Hematopoietic multipotent progenitor cell (in vitro differentiated cells): ENCODE results near the gene FREM2. TPM values are rescaled to one million over a fixed set of nuclear protein-coding genes. Genes with fewer than 3 reads are reported as not detected.

Experiments used
- DNase-seq, 3 donors: peaks; one replicate each; pipeline ENCODE4 v3.0.0-alpha.2; 2011 to 2015; ENCODE audit warnings: low read depth in 2 of 3, low spot score in 2 of 3
- total RNA-seq: library from RNA; depleted of rRNA; stranded (reverse); fragments of >200 nt; gene quantifications from one replicate; pipeline ENCODE4 v1.2.3, GENCODE V29; 2012

FREM2 gene
- total RNA-seq, 1 donor = under 0.01 TPM

DNA sequence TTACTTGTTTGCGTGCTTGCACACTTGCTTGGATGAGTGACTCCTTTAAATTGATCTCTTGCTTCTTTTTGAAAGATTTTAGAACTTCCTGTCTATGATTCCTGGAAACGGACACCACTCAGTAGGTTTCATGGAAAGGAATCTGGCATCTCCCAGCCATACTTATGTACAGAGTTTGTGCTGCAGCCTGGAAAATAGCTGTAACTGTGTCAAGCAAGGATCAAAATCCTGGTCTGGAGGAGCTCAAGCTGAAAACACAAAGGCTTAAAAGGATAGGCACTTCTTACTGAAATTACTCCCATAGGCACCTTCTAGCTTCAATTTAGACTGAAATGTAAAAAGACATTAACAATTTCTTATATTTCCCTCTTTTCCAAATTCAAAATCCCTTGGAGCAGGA is 1.4 kb upstream of the FREM2 start:
- DNase-seq = no peak

GRCh38 chr13:38685974-38686576 is 802 bp upstream of the FREM2 start:
- peak in 1 of 3 donors; percentile 29 for DNase-seq

DNA sequence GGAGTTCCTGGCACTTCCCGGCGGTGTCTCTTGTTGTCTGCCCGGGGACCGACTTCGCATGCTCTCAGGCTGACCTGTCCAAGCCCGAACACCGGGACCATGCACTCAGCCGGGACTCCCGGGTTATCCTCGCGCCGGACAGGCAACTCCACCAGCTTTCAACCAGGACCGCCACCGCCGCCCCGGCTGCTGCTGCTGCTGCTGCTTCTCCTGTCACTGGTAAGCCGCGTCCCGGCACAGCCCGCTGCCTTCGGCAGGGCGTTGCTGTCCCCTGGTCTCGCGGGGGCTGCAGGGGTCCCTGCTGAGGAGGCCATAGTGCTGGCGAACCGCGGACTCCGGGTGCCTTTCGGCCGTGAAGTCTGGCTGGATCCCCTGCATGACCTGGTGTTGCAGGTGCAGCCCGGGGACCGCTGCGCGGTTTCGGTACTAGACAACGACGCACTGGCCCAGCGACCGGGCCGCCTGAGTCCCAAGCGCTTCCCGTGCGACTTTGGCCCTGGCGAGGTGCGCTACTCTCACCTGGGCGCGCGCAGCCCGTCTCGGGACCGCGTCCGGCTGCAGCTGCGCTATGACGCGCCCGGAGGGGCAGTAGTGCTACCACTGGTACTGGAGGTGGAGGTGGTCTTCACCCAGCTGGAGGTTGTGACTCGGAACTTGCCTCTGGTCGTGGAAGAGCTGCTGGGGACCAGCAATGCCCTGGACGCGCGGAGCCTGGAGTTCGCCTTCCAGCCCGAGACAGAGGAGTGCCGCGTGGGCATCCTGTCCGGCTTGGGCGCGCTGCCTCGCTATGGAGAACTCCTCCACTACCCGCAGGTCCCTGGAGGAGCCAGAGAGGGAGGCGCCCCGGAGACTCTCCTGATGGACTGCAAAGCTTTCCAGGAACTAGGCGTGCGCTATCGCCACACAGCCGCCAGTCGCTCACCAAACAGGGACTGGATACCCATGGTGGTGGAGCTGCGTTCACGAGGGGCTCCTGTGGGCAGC is 661 bp downstream of the FREM2 start:
- peak in 1 of 3 donors; percentile 3 for DNase-seq

GRCh38 chr13:38688674-38689073 is 1.8 kb downstream of the FREM2 start:
- DNase-seq = no peak

DNA sequence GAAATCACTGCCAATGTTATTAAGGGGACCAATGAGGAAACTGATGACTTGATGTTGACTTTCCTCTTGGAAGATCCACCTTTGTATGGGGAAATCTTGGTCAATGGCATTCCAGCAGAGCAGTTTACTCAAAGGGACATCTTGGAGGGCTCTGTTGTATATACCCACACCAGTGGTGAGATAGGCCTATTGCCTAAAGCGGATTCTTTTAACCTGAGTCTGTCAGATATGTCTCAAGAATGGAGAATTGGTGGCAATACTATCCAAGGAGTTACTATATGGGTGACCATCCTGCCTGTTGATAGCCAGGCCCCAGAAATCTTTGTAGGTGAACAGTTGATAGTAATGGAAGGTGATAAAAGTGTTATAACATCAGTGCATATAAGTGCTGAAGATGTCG is 3.4 kb downstream of the FREM2 start:
- DNase-seq = no peak

DNA sequence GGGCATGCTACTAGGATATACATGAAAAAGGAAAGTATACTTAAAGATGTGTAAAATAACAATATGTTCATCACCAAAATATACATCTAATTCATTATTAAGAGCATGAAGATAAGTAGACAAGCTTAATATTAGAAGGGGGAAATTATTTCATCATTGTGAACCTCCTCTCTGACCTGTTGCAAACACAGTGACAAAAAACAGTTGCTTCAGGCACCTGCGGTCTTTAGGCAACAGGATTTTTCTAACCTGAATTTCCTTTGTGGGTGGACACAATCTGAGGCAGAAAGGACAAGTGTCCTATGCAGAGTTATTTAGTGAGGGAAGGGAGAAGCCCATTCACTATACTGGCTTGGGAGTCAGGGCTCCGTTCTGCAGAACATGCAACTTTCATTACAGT is 6.3 kb downstream of the FREM2 start:
- no peak for DNase-seq

DNA sequence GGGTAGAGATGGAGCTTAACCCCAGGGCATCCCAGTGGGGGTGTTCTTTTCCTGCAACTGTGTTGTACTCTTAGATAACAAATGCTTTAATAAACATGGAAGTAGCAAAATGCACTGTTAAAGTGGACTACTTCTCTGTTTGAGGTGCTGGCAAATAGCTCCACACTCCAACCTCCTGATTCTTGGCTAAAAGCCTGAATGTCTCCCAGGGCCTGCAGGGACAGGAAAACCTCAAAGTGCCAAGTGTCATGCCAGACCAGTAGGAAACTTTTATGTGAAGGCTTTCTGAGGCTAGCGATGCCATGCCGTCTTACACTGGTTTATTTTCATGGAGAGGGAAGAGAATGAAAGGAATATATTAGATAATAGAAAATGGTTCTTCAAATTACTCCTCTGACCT is 6.8 kb downstream of the FREM2 start:
- no peak for DNase-seq

DNA sequence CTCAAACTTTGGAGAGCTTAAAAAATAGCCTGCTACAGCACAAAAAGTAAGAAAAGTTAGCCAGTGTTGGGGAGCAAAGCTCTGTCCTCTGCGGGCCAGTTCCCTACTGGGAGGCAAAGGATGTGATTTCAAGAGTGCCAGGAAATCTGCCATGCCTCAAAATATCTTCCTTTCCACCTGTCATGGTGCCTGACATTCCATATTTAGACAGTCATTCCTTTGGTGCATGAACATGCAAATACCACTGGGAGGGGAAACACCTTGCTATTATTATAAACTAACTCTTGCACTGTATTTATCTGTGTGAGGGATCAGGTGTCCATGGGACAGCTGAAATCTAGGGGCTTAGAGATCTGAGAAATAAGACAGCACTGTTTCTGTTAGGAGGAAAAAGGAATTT is 10.3 kb downstream of the FREM2 start:
- no peak for DNase-seq

- DNase-seq = no peak
Observed at GRCh38 chr13:38697628-38698333, 10.9 kb downstream of the FREM2 start.

DNA sequence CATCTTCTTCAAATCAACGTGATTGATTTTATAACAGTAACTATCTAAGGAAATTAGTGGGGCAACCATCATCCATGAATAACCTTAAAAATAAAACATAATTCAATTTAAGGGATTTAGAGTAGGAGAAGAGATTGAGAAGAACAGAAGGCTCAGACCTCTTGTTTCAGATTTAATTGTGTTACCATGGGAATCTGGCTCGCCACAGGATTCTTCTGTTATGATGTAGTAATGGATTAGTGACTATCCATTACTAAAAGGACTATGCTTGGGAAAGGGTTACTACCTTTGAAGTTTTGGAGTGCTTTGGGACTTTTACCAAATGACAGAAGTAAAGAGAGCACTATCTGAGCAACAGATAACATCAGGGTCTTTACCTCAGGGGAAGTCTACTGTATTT is 13.2 kb downstream of the FREM2 start:
- no peak for DNase-seq

- no peak for DNase-seq
Observed at GRCh38 chr13:38702669-38703068, 15.8 kb downstream of the FREM2 start.

GRCh38 chr13:38703255-38703654 is 16.4 kb downstream of the FREM2 start:
- no peak for DNase-seq

DNA sequence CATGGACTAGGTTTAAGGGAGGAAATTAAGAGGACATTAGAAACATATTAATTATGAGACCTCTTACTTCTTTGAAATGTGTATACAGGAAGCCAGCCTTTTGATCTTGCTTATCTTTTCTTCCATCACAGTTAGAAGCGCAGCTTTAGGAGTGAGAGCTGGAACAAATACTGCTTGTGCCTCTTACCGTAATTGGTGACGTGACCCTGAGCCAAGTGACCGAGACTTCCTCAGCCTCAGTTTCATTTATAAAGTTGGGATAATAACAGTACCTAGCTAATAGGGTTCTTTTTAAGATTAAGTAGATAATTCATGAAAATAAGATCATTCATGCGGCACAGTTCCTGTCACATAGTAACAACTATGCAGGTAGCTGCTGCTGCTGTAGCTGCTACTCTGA is 18.5 kb downstream of the FREM2 start:
- DNase-seq = no peak

- no peak for DNase-seq
Observed at GRCh38 chr13:38707460-38707859, 20.6 kb downstream of the FREM2 start.

GRCh38 chr13:38713046-38713445 is 26.2 kb downstream of the FREM2 start:
- no peak for DNase-seq

GRCh38 chr13:38718374-38718773 is 31.5 kb downstream of the FREM2 start:
- DNase-seq = no peak

DNA sequence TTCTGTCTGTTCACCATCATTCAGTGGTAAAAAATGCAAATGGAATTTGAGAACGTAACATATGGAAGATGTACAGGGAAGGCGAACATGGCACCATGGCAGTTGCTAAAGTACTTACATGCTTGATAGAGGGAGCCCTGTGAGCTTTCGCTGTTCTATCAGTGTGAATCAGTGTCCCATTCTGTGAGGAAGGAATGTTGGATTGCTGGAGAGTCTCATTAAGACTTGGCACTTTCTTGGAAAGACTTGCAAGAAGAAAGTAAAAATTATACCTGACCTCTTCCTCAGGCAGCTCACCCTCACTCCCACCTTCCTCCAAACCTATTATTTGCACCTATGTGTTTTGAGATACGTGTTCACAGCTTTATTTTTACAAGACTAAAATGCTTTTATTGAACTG is 43.5 kb downstream of the FREM2 start:
- DNase-seq = no peak

GRCh38 chr13:38733146-38733545 is 46.3 kb downstream of the FREM2 start:
- DNase-seq = no peak

DNA sequence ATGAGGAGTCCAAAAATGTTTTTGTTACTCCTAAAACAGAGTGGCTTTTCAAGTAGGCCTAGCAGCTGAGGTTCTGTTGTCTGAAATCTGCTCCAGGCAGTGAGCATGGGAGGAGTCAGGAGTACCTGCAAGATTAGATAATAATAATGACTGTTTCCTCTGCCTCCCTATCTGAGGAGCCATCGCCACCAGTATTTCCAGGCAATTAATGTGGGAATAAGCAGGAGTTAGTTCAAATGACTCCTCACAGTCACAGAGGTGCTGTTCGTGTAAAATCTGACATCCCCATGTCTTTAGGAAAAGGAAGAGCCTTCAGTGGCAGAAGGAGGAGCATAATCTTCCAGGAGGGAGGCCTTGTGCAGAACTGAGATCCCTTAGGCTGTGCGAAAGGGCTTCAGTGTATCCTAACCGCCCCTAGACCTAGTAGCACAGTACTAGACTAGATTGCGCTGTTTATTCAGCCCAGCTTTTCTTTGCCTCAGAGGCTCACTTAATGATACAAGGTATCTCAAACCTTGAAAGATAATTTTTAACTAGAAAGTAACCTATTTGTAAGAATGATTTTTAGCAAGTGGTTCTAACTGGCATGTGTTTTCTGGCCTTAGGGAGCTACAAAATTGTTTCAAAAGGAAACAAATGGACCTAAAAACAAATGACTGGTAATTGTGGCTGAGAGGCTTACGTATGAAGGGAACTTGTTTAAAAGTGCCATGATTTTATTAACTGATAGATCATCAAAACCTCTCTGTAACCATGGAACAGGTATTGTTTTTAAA is 49.0 kb downstream of the FREM2 start:
- no peak for DNase-seq

DNA sequence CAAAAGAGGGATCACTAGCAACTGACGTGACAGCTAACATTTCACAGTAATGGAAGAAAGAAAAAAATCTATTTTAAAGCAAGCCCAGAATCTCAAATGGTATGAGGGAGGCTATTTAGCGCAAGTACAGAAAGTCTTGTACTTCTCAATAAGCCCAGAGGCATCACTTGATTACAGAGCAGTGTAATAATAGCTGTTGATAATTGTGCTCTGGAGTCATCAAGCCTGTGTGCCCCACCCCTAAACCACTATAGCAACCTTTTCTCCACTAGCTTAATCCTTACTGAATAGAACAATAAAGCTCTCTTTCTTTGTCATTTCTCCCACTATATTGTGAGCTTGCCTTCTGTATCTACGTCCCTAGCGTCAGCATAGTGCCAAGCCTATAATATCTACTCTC is 56.6 kb downstream of the FREM2 start:
- DNase-seq = no peak

DNA sequence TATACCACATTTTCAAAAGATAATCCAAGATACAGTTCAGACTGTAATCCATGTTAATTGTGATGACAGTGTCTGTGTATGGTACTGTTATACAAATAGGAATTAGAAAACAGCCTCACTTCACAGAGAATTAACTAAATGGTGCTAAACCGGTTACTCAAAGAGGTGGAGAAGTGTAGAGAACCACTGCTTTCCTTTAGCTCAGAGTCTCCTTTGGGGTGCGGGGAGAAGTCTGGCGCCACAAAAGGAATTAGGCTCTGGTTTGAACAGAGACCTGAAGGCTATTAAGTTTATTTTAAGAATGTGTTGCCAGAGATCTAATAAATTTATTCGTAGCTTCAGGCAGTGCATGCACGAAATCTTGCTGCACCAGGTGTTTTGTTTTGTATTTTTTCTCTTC is 65.8 kb downstream of the FREM2 start:
- no peak for DNase-seq
